Keratinocyte (primary cell): ENCODE results near the gene WDR44.

Source experiments
- EZH2 ChIP-seq: IDR thresholded peaks from one replicate; pipeline ENCODE4 v1.6.1; 2012; ENCODE audit warnings: inconsistent platforms, mild to moderate bottlenecking, low read length, moderate library complexity
- TF ChIP-seq, protein P1 (sequence below), 3 experiments: IDR thresholded peaks in 1 of 3; conservative IDR thresholded peaks in 1 of 3; optimal IDR thresholded peaks in 1 of 3; 2 replicates in 2 of 3; 3 replicates in 1 of 3; pipeline versions ENCODE3 to v1.5.1; 2011; ENCODE audit warnings: low read length in 3 of 3, mild to moderate bottlenecking in 3 of 3, moderate library complexity in 2 of 3, control low read depth in 1 of 3, inconsistent platforms in 1 of 3; ENCODE audit not compliant: insufficient read depth in 2 of 3; ENCODE audit errors: extremely low read depth in 1 of 3

DNA sequence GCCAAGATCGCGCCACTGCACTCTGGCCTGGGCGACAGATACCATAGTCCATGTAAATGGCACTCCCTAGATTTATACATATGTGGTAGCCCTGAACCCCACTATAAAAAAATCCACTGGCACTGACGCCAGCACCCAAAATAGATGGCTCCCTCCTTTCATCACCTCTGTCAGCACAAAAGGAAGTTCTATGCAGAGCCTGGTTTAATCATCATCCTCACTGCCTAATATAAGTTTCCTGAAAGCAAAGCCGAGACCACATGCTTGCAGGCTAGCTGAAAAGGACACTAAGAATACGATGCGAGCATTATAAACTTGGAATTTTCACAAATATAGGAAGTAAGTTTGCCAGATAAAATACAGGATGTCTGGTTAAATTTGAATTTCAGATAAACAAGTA, 122.2 kb downstream of the WDR44 start:
- TF ChIP-seq, protein P1, sequence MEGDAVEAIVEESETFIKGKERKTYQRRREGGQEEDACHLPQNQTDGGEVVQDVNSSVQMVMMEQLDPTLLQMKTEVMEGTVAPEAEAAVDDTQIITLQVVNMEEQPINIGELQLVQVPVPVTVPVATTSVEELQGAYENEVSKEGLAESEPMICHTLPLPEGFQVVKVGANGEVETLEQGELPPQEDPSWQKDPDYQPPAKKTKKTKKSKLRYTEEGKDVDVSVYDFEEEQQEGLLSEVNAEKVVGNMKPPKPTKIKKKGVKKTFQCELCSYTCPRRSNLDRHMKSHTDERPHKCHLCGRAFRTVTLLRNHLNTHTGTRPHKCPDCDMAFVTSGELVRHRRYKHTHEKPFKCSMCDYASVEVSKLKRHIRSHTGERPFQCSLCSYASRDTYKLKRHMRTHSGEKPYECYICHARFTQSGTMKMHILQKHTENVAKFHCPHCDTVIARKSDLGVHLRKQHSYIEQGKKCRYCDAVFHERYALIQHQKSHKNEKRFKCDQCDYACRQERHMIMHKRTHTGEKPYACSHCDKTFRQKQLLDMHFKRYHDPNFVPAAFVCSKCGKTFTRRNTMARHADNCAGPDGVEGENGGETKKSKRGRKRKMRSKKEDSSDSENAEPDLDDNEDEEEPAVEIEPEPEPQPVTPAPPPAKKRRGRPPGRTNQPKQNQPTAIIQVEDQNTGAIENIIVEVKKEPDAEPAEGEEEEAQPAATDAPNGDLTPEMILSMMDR (optimal IDR thresholded peaks at IDR 0.05 in 1 of 3, IDR thresholded peaks at IDR 0.05 in 1 of 3, conservative IDR thresholded peaks at IDR 0.05 in 1 of 3; ENCODE audit: extremely low read depth in 1 of 3, insufficient read depth in 2 of 3, low read length in 3 of 3) = no peak
- no peak for TF ChIP-seq EZH2
